ENCODE measurements around the gene GNGT2.

GRCh38 chr17:49240619-49241018, 30.2 kb upstream of the GNGT2 start:
- TF ChIP-seq CTCF (IDR thresholded peaks at IDR 0.05) = no peak
- no peak for TF ChIP-seq POLR2A (IDR thresholded peaks at IDR 0.05; ENCODE audit: low read depth)
- no peak for TF ChIP-seq EP300 (IDR thresholded peaks at IDR 0.05)
